Testis (tissue), 3 donors: ENCODE data around the gene TRIP6. TPM values are rescaled to one million over a fixed set of nuclear protein-coding genes. Genes with fewer than 3 reads are reported as not detected.

Experiments
- DNase-seq: peaks from one replicate; pipeline ENCODE4 v3.0.0-alpha.2; 2019
- H3K27ac ChIP-seq, 2 donors: fragments of 200-600 bp; sonication (generic); one replicate each; pipeline ENCODE4 v1.5.1; 2019
- H3K27me3 ChIP-seq: fragments of 200-600 bp; sonication (generic); one replicate; pipeline ENCODE4 v1.5.1; 2019
- H3K36me3 ChIP-seq: fragments of 200-600 bp; sonication (generic); one replicate; pipeline ENCODE4 v1.5.1; 2017; ENCODE audit warnings: low read depth; ENCODE audit errors: missing control alignments
- H3K4me1 ChIP-seq: fragments of 200-600 bp; sonication (generic); one replicate; pipeline ENCODE4 v1.5.1; 2019
- H3K4me3 ChIP-seq, 2 donors: fragments of 200-600 bp; sonication (generic); one replicate each; pipeline ENCODE4 v1.5.1; 2017 to 2019
- H3K9me3 ChIP-seq: fragments of 200-600 bp; sonication (generic); one replicate; pipeline ENCODE4 v1.5.1; 2017
- POLR2A ChIP-seq: fragments of 450-650 bp; IDR thresholded peaks from one replicate; pipeline ENCODE4 v1.6.1; 2017; ENCODE audit warnings: antibody characterized with exemption, mild to moderate bottlenecking, moderate library complexity
- WGBS, 2 donors: methylation state at CpG; one replicate each; pipeline ENCODE4 v1.1.5; 2018; 5-methylcytosine and 5-hydroxymethylcytosine counted together
- intact Hi-C: fragments of 100-400 bp; cut with DNase I; formaldehyde crosslinking; loops from one replicate; pipeline ENCODE4 v1.15.1; 2023; ENCODE audit warnings: low total_unique reads
- polyA plus RNA-seq: library from polyadenylated mRNA; stranded (reverse); fragments of 350-450 nt; fragmentation: Illumina TruSeq; extraction: RNeasy Lipid Tissue Mini Kit (QIAGEN cat#74804); gene quantifications from one replicate; pipeline ENCODE4 v1.2.3, GENCODE V29; 2014; ENCODE audit warnings: low read depth, low replicate concordance; ENCODE audit not compliant: insufficient read depth
- total RNA-seq, 2 donors: library from RNA; depleted of rRNA; stranded (reverse); fragments of >200 nt; gene quantifications; one replicate each; pipeline ENCODE4 v1.2.3, GENCODE V29; 2016
- TF ChIP-seq, protein P1 (sequence below), 3 experiments: fragments of 450-650 bp in 2 of 3; fragments of 200-600 bp in 1 of 3; sonication (generic) in 1 of 3; IDR thresholded peaks; one replicate each; pipeline ENCODE4 v1.5.1; 2016 to 2019; ENCODE audit warnings: antibody characterized with exemption in 3 of 3, mild to moderate bottlenecking in 2 of 3, moderate library complexity in 1 of 3

TRIP6 gene
- total and polyA plus RNA-seq, 3 donors from 2014 or later: 46.8 to 99.6 (median 49.8) TPM

- no peaks in the 10 kb centered on the region for H3K27me3 ChIP-seq
- intact Hi-C loops: no loop called here
- DNase-seq: no peak
- no peak overlapping the region for H3K27ac ChIP-seq
- TF ChIP-seq POLR2A: no peak
- TF ChIP-seq, protein P1, sequence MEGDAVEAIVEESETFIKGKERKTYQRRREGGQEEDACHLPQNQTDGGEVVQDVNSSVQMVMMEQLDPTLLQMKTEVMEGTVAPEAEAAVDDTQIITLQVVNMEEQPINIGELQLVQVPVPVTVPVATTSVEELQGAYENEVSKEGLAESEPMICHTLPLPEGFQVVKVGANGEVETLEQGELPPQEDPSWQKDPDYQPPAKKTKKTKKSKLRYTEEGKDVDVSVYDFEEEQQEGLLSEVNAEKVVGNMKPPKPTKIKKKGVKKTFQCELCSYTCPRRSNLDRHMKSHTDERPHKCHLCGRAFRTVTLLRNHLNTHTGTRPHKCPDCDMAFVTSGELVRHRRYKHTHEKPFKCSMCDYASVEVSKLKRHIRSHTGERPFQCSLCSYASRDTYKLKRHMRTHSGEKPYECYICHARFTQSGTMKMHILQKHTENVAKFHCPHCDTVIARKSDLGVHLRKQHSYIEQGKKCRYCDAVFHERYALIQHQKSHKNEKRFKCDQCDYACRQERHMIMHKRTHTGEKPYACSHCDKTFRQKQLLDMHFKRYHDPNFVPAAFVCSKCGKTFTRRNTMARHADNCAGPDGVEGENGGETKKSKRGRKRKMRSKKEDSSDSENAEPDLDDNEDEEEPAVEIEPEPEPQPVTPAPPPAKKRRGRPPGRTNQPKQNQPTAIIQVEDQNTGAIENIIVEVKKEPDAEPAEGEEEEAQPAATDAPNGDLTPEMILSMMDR (IDR thresholded peaks at IDR 0.05): no peak
- WGBS, 2 donors: 62 to 79% methylated on average over 11 of the region's 11 CpGs
- no peaks in the 10 kb centered on the region for H3K36me3 ChIP-seq
- no peak overlapping the region for H3K4me3 ChIP-seq
- no peaks in the 10 kb centered on the region for H3K9me3 ChIP-seq
- peaks cover 21% of the 10 kb centered on the region for H3K4me1 ChIP-seq
Observed at GRCh38 chr7:100879685-100880261, 12.6 kb downstream of the TRIP6 start.

- Histone ChIP-seq H3K27ac (no peak overlapping the region), H3K27me3 (no peaks in the 10 kb centered on the region), H3K9me3 (no peaks in the 10 kb centered on the region), H3K36me3 (no peaks in the 10 kb centered on the region), H3K4me3 (no peak overlapping the region), H3K4me1 (peaks cover 21% of the 10 kb centered on the region)
- intact Hi-C loops: no loop called here
- TF ChIP-seq, protein P1 (IDR thresholded peaks at IDR 0.05): no peak
- no peak for TF ChIP-seq POLR2A
- WGBS, 2 donors: 86% methylated on average over 7 of the region's 7 CpGs
- DNase-seq: no peak
Observed at GRCh38 chr7:100880645-100881044, 13.5 kb downstream of the TRIP6 start.

- Histone ChIP-seq H3K27me3 (no peaks in the 10 kb centered on the region), H3K4me3 (no peak overlapping the region), H3K4me1 (peaks cover 16% of the 10 kb centered on the region), H3K27ac (no peak overlapping the region), H3K36me3 (no peaks in the 10 kb centered on the region), H3K9me3 (no peaks in the 10 kb centered on the region)
- intact Hi-C loops: no loop called here
- 95 to 96% methylated on average over 20 of the region's 20 CpGs for WGBS, 2 donors
- TF ChIP-seq POLR2A: no peak
- TF ChIP-seq, protein P1 (IDR thresholded peaks at IDR 0.05): no peak
- DNase-seq: no peak
Observed at GRCh38 chr7:100881136-100881535, 13.9 kb downstream of the TRIP6 start.

DNA sequence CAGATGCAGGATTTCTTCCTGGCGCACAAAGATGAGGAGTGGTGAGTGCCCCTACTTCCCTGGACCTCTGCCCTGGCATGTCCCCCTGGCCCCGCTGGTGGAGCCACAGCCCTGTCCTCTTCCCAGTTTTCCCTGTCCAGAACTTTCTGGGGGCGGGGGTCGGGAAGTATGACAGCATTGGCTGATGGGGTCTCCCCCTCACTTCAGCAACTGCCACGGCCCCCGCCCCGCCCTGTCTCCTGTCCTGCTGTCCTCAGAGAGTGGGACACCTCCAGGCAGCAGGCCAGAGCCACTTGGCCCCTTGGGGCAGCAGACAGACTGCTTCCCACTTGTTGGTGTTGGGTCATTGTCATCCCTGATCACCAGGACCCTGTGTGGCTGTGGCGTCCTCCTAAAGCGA lies 15.0 kb downstream of the TRIP6 start:
- intact Hi-C loops: no loop called here
- peaks cover 5% of the 10 kb centered on the region for H3K4me1 ChIP-seq

More for the DNA sequence above, 15.0 kb downstream of the TRIP6 start:
- H3K9me3 ChIP-seq: no peaks in the 10 kb centered on the region
- no peak overlapping the region for H3K27ac ChIP-seq
- DNase-seq: no peak
- H3K36me3 ChIP-seq: no peaks in the 10 kb centered on the region
- H3K27me3 ChIP-seq: no peaks in the 10 kb centered on the region
- WGBS, 2 donors: 91 to 93% methylated on average over 6 to 9 of the region's 9 CpGs
- TF ChIP-seq, protein P1 (IDR thresholded peaks at IDR 0.05): no peak
- no peak for TF ChIP-seq POLR2A
- no peak overlapping the region for H3K4me3 ChIP-seq
